Fibroblast of villous mesenchyme (primary cell): ENCODE data around the gene KLRC3. TPM values are rescaled to one million over a fixed set of nuclear protein-coding genes. Genes with fewer than 3 reads are reported as not detected.
A peak's percentile ranks its signal among the peaks of the same experiment; 100 is the strongest.

Source experiments
- DNase-seq: peaks from one replicate; pipeline ENCODE4 v3.0.0-alpha.2; 2010; ENCODE audit warnings: low read depth
- H3K4me3 ChIP-seq: 2 replicates; pipeline ENCODE4 v1.5.1; 2011; ENCODE audit warnings: low read depth, mild to moderate bottlenecking, low read length
- CTCF ChIP-seq: IDR thresholded peaks from 2 replicates; pipeline ENCODE4 v1.5.1; 2012; ENCODE audit warnings: low read depth, mild to moderate bottlenecking, low read length; ENCODE audit not compliant: insufficient read depth
- total RNA-seq: library from RNA; depleted of rRNA; stranded (reverse); fragments of >200 nt; gene quantifications from 2 replicates; pipeline ENCODE4 v1.2.3, GENCODE V29; 2012

The KLRC3 gene
- total RNA-seq, 1 donor = not detected

DNA sequence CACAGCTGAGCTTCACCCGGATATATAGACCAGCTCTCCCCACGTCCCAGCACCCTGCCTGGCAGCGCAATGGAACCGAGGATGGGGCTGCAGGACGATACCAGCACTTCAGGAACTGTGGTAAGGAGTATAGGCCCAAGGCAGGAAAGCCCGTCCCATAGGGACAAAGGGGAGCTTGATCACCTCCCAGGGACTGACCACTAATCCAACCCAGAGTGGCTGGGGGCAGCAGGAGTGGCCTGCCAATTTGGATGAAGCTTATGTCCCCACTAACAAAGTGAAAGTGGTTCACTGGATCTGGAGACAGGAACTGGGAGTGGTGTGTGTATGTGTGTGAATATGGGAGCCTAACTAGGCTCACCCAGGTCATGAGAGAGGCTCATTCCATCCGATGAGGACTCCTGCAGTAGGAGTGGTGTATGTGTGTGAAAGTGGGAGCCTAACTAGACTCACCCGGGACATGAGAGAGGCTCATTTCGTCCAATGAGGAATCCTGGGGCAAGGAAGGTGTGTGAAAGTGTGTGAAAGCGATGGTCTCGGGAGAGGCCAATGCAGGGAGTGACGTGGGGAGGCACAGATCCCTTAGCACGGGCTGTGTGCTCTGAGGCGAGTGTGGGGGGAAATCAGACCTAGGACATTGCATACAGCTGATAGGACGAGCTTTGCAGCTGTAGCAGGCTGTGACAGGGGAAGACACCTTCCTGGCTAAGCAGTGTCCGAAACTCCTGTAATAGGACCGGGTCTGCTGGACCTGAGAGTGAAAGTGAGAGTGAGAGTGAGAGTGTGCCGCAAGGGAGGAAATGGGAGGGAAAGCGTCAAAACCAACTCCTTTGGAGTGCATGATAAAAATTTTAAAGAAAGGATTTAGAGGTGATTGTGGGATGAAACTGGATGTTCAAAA lies 56.2 kb downstream of the KLRC3 start:
- peak overlapping the region; percentile 71 for H3K4me3 ChIP-seq
- peak; percentile 69 for DNase-seq
- no peak for TF ChIP-seq CTCF

DNA sequence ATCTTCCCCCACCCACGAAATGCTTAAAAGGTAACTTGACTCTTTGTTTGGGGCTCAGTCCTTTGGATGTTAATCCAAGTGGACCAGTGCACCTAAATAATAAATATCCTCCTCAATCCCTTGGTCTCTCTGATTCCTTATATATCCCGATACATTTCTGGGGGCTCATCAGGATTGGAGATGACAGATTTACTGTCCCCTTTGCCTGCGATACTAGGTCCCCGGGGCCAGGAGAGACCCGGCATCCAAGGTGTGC lies 56.8 kb downstream of the KLRC3 start:
- no peak for TF ChIP-seq CTCF
- DNase-seq = no peak
- peak overlapping the region; percentile 71 for H3K4me3 ChIP-seq

DNA sequence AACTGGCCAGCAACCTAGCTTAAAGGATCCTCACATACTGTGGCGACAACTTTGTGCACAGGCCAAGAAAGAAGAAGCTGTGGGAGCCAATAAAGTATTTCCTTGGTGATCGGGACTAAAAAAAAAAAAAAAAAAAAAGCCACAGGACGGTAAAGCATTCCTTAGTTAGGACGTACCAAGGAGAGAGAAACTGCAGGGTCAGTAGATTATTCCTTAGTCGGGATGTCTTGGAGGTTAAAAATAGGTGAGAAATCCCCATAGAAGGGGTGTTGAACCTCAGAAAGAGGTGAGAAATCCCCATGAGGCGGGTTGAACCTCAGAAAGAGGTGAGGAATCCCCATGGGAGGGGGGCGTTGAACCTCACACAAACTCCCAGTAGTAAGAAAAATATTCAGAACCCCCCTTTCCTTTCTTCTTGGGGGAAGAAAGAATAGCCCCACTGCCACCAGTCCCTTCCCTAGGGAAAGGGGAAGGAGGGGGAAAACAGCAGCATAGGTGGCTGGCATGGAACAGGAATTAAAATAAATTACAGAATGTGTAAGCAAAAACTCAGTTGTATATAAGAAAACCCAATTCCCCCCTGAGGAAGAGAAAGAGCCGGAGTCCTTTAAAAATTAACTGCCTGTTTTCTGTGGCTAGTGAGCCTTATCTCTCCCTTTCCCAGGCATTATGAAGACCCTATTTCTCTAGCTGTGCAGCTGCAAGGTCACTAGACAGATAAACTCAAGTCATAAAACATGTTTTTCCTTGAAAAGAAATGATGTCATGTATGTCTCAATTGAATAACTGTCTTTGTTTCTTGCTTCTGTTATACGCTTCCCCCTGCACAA lies 57.4 kb downstream of the KLRC3 start:
- DNase-seq = peak; percentile 79
- no peak for TF ChIP-seq CTCF
- H3K4me3 ChIP-seq = peak overlapping the region; percentile 71

DNA sequence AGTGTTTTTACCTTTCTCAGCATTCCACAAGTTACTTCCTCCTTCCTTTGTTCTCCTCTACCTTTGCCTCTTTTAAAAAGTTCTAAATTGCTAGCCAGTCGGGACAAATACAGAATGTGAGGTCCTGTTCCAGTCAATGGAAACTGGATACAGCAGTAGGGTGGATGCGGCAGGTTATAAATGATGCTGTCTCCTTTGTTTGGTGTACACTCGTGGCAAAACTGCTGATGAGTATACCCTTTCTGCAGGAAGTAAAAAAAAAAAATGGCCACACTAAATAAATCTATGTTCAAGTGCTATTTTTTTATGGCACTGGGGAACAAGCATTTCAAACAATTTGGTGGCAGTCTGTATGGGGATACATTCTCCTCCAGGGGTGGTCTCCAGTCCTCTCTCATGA lies 58.1 kb downstream of the KLRC3 start:
- H3K4me3 ChIP-seq = no peak overlapping the region
- TF ChIP-seq CTCF = no peak
- DNase-seq = no peak

Other genes with a start within 250 kb of the KLRC3 start
- 9.3 and 73.0 TPM in 2 replicates for gene OLR1, start 248.5 kb downstream of the KLRC3 start, total RNA-seq
- gene TMEM52B, start 241.6 kb downstream of the KLRC3 start, total RNA-seq = 3.5 and 17.7 TPM in 2 replicates
- 61.2 and 131 TPM in 2 replicates for gene GABARAPL1, start 207.7 kb downstream of the KLRC3 start, total RNA-seq
- gene KLRD1, start 112.7 kb downstream of the KLRC3 start, total RNA-seq = under 0.01 and 0.86 TPM in 2 replicates
- not detected in 2 replicates for gene KLRK1, start 30.6 kb downstream of the KLRC3 start, total RNA-seq
- not detected in 2 replicates for gene KLRC4, start 10.8 kb downstream of the KLRC3 start, total RNA-seq
- not detected in 2 replicates for gene KLRC2, start 15.4 kb upstream of the KLRC3 start, total RNA-seq
- gene KLRC1, start 32.8 kb upstream of the KLRC3 start, total RNA-seq = not detected in 2 replicates
- 3.5 and 9.5 TPM in 2 replicates for gene EIF2S3B, start 85.3 kb upstream of the KLRC3 start, total RNA-seq
- 19.3 and 20.3 TPM in 2 replicates for gene MAGOHB, start 193.0 kb upstream of the KLRC3 start, total RNA-seq